PC-9 (cell line): ENCODE data around the gene SCN3A. TPM values are rescaled to one million over a fixed set of nuclear protein-coding genes. Genes with fewer than 3 reads are reported as not detected.

ENCODE experiments used
- BruUV-seq: library from RNA; stranded (reverse); fragments of 400-500 nt; replicated peaks from 2 replicates; lab custom pipeline; 2021; lab: Mats Ljungman, UMichigan
- CTCF ChIA-PET: fragments of 300-600 bp; sonication (Branson Sonifier 250); formaldehyde crosslinking; loops from one replicate; lab custom pipeline; 2022; ENCODE audit warnings: antibody characterized with exemption; lab: Charles Lee
- POLR2A ChIA-PET: fragments of 300-600 bp; sonication (Branson Sonifier 250); formaldehyde crosslinking; loops from one replicate; lab custom pipeline; 2022; ENCODE audit warnings: antibody characterized with exemption; ENCODE audit not compliant: unreplicated experiment; lab: Charles Lee
- DNase-seq, 2 experiments: peaks; one replicate each; pipeline versions ENCODE4 v3.0.0 to v3.0.0-alpha.2; 2015 to 2022; ENCODE audit warnings: mixed read lengths in 1 of 2
- H2AFZ ChIP-seq: fragments of 200-600 bp; sonication (generic); 2 replicates; pipeline ENCODE4 v1.8.1; 2017; ENCODE audit warnings: antibody characterized with exemption
- H3F3A ChIP-seq: fragments of 200-600 bp; sonication (generic); 2 replicates; pipeline ENCODE4 v1.8.1; 2017; ENCODE audit warnings: antibody characterized with exemption, mild to moderate bottlenecking, low read depth; ENCODE audit not compliant: insufficient read depth
- H3K27ac ChIP-seq: fragments of 200-600 bp; sonication (generic); 2 replicates; pipeline ENCODE4 v1.6.1; 2016; ENCODE audit warnings: mixed run types
- H3K27me3 ChIP-seq: fragments of 200-600 bp; sonication (generic); 2 replicates; pipeline ENCODE4 v1.6.1; 2016; ENCODE audit warnings: low read depth, mixed run types; ENCODE audit not compliant: insufficient read depth
- H3K36me3 ChIP-seq: fragments of 200-600 bp; sonication (generic); 2 replicates; pipeline ENCODE4 v1.6.1; 2016; ENCODE audit warnings: low read depth, mixed run types
- H3K4me1 ChIP-seq: fragments of 200-600 bp; sonication (generic); replicated peaks from 2 replicates; pipeline ENCODE4 v1.6.1; 2016; ENCODE audit warnings: mixed run types; ENCODE audit not compliant: insufficient read depth
- H3K4me2 ChIP-seq: fragments of 200-600 bp; sonication (generic); 2 replicates; pipeline ENCODE4 v1.6.1; 2017; ENCODE audit warnings: mixed run types
- H3K4me3 ChIP-seq: fragments of 200-600 bp; sonication (generic); 2 replicates; pipeline ENCODE4 v1.6.1; 2016; ENCODE audit warnings: mixed run types
- H3K79me2 ChIP-seq: fragments of 200-600 bp; sonication (generic); 2 replicates; pipeline ENCODE4 v1.6.1; 2017; ENCODE audit warnings: low read depth, mixed run types
- H3K9me2 ChIP-seq: fragments of 200-600 bp; sonication (generic); 2 replicates; pipeline ENCODE4 v1.8.1; 2017; ENCODE audit warnings: mild to moderate bottlenecking; ENCODE audit not compliant: insufficient read depth
- H3K9me3 ChIP-seq: fragments of 200-600 bp; sonication (generic); 2 replicates; pipeline ENCODE4 v1.8.1; 2016; ENCODE audit warnings: low read depth; ENCODE audit not compliant: insufficient read depth
- H4K20me1 ChIP-seq: fragments of 200-600 bp; sonication (generic); 2 replicates; pipeline ENCODE4 v1.8.1; 2017; ENCODE audit not compliant: insufficient read depth
- CTCF ChIP-seq: fragments of 200-600 bp; sonication (generic); conservative IDR thresholded peaks from 2 replicates; pipeline ENCODE4 v1.6.1; 2017; ENCODE audit warnings: mixed run types, antibody characterized with exemption, mild to moderate bottlenecking, moderate library complexity
- EZH2 ChIP-seq: fragments of 200-600 bp; sonication (generic); IDR thresholded peaks from 2 replicates; pipeline ENCODE4 v1.8.0; 2017; ENCODE audit warnings: antibody characterized with exemption, low read depth
- intact Hi-C: fragments of 100-400 bp; cut with micrococcal nuclease; formaldehyde crosslinking; loops from one replicate; pipeline ENCODE4 v1.10.0; 2022; ENCODE audit not compliant: unreplicated experiment
- total RNA-seq: library from RNA; stranded (reverse); gene quantifications from 2 replicates; pipeline ENCODE4 v1.2.3, GENCODE V29; 2021

The SCN3A gene
- total RNA-seq, 1 experiment from 2014 or later, result not detected

DNA sequence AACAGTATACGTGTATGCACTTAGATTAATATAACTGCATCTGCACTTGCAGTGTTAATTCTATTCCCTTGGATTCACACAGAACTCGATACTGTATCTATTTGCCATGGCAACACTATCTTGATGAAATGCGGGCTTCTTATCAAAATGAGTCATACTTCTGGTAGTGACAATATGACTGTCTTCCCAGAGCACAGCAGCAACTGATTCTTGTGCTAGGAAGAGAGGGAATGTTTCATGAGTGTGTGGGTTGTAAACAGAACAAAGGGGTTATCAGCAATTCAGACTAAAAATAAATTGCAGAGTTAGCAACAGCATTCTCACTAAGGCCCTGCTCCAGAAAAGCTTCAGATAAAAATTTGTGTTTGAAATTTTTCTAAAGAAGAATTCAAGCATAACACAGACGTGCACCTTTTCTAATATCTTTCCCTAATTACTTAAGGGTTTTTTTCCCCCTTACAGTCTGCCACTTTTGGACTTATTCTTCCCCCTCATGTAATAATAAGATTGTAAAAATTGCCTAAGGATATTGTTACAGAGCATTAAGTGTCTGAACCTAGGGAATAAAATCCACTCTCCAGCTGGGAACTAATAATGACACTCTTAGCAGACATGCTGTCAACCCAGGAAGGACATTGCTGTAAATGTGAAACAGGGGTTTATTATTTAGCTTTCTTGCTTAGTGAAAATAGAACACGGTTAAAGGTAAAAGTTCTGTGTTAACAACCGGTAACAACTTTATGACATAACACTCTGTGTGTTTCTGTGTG lies 148.6 kb downstream of the SCN3A start:
- H3K9me3 ChIP-seq, result no peaks in the 10 kb centered on the region
- no peaks in the 10 kb centered on the region for H3K27me3 ChIP-seq
- H3K79me2 ChIP-seq, result no peaks in the 10 kb centered on the region
- CTCF ChIA-PET, result no interaction called here
- H3K9me2 ChIP-seq, result no peaks in the 10 kb centered on the region
- intact Hi-C loops, result no loop called here
- TF ChIP-seq EZH2 (no peak), CTCF (no peak)
- H2AFZ ChIP-seq, result no peak overlapping the region
- no peaks in the 10 kb centered on the region for H3K4me1 ChIP-seq
- no TSS peak for BruUV-seq
- no peak overlapping the region for H3K27ac ChIP-seq
- H3K4me2 ChIP-seq, result no peak overlapping the region
- DNase-seq, result no peak
- POLR2A ChIA-PET, result no interaction called here
- no peaks in the 10 kb centered on the region for H3F3A ChIP-seq
- H3K36me3 ChIP-seq, result no peaks in the 10 kb centered on the region
- H4K20me1 ChIP-seq, result no peaks in the 10 kb centered on the region
- no peak overlapping the region for H3K4me3 ChIP-seq

DNA sequence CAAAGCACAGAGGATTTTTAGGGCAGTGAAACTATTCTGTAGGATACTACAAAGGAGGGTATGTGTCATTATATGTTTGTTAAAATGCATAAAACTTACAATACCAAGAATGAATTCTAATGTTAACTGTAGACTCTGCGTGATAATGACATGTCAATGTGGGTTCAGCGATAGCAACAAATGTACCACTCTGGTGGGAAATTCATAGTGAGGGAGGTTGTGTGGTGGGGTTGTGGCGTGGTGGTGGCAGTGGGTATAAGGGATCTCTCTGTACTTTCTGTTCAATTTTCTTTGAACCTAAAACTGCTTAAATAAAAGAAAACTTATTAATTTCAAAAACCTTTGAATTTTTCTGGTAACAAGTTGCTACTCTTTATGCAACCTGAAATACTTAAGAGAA lies 149.2 kb downstream of the SCN3A start:
- BruUV-seq, result no TSS peak
- Histone ChIP-seq H3K4me2 (no peak overlapping the region), H4K20me1 (no peaks in the 10 kb centered on the region), H3F3A (no peaks in the 10 kb centered on the region), H3K9me2 (no peaks in the 10 kb centered on the region), H2AFZ (no peak overlapping the region), H3K4me3 (no peak overlapping the region), H3K36me3 (no peaks in the 10 kb centered on the region), H3K27ac (no peak overlapping the region), H3K27me3 (no peaks in the 10 kb centered on the region), H3K9me3 (no peaks in the 10 kb centered on the region), H3K4me1 (no peaks in the 10 kb centered on the region), H3K79me2 (no peaks in the 10 kb centered on the region)
- ChIA-PET POLR2A (no interaction called here), CTCF (no interaction called here)
- no peak for TF ChIP-seq CTCF
- no peak for TF ChIP-seq EZH2
- intact Hi-C loops, result no loop called here
- DNase-seq, result no peak

DNA sequence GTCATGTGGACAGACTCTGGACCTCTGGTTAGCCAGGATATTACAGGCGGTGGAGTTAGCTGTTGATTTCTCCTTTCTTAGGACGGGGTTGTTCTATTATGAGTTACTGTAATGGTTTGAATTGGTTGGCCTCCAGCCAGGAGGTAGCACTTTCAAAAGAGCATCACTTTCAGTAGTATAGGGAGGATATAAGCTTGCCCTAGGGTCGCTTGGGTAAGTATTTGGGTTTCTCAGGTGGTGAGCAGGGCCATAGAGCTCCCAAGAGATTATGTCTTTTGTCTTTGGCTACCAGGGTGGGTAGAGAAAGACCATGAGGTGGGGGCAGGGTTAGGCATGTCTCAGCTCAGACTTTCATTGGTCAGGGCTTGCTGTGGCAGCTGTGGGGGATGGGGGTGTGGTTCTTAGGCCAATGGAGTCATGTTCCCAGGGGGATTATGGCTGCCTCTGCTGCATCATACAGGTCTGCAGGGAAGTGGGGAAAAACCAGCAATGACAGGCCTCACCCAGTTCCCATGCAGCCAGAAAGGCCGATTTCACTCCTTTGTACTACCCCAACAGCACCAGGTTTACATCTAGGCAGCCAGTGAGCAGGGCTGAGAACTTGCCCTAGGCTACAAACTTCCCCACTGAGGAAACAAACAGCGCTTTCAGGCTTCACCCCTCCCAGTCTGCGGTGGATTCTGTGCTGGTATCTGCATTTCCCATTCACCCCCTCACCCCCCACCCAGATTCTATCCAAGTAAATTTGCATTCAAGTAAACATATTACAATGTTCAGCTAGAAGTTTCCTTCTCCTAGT lies 159.1 kb downstream of the SCN3A start:
- Histone ChIP-seq H3K4me3 (no peak overlapping the region), H3F3A (no peaks in the 10 kb centered on the region), H4K20me1 (no peaks in the 10 kb centered on the region), H3K4me2 (no peak overlapping the region), H3K9me3 (no peaks in the 10 kb centered on the region), H3K9me2 (no peaks in the 10 kb centered on the region), H3K27me3 (no peaks in the 10 kb centered on the region), H3K79me2 (no peaks in the 10 kb centered on the region), H3K36me3 (no peaks in the 10 kb centered on the region), H2AFZ (no peak overlapping the region), H3K27ac (no peak overlapping the region), H3K4me1 (no peaks in the 10 kb centered on the region)
- ChIA-PET CTCF (no interaction called here), POLR2A (no interaction called here)
- BruUV-seq, result no TSS peak
- intact Hi-C loops, result no loop called here
- DNase-seq, result no peak
- TF ChIP-seq CTCF (no peak), EZH2 (no peak)

Other genes with a start within 250 kb of the SCN3A start
- not detected in 2 replicates for gene SLC38A11, start 248.5 kb downstream of the SCN3A start, total RNA-seq
- 0.15 TPM in 1 of 2 replicates, not detected in the other for gene SCN2A, start 35.4 kb upstream of the SCN3A start, total RNA-seq